ENCODE results near the gene OPA3.

- TF ChIP-seq CTCF (IDR thresholded peaks at IDR 0.05) (no peak), POLR2A (IDR thresholded peaks at IDR 0.05) (no peak)
These were observed 17.0 kb downstream of the OPA3 start for GRCh38 chr19:45567609-45568008.
